Measurements from ENCODE around the gene ASIC3. TPM values are rescaled to one million over a fixed set of nuclear protein-coding genes. Genes with fewer than 3 reads are reported as not detected.

The ASIC3 gene
- total RNA-seq, 6 experiments from 2014 or later = 0.53 to 1.2 (median 1.2) TPM

- ATAC-seq (peak; percentile 73 to 80 (median 75)), DNase-seq (peak; percentile 61 to 76 (median 73))
- no peak overlapping the region for H3K4me3 ChIP-seq
- no peak overlapping the region for H3K27ac ChIP-seq
- H3K27me3 ChIP-seq = peaks cover 0 to 12% of the 10 kb centered on the region in 2 donors
- TF ChIP-seq POLR2A (IDR thresholded peaks at IDR 0.05) (no peak), CTCF (IDR thresholded peaks at IDR 0.05) (peak; percentile 72 to 93 (median 87))
- no peaks in the 10 kb centered on the region for H3K9me3 ChIP-seq
- intact Hi-C loops (cut with DNase I) = no loop called here
- H3K4me1 ChIP-seq = peaks cover 0 to 20% (median 2%) of the 10 kb centered on the region in 4 donors
- WGBS (ENCODE audit: insufficient coverage, low coverage, low lambda C conversion rate, missing lambda C conversion rate) = 8% methylated on average over 15 of the region's 34 CpGs
- H3K36me3 ChIP-seq = no peaks in the 10 kb centered on the region
These were observed 30.3 kb upstream of the ASIC3 start for GRCh38 chr7:151017953-151018420.

GRCh38 chr7:151018421-151019129 lies 29.8 kb upstream of the ASIC3 start:
- DNase-seq (peak in 1 of 3 donors; percentile 44), ATAC-seq (peak; percentile 8 to 24 (median 18))
- Histone ChIP-seq H3K4me3 (peak overlapping the region in 1 of 3 donors; percentile 13), H3K27ac (no peak overlapping the region), H3K9me3 (no peaks in the 10 kb centered on the region), H3K4me1 (peaks cover 0 to 19% (median 2%) of the 10 kb centered on the region in 4 donors), H3K27me3 (peaks cover 0 to 12% of the 10 kb centered on the region in 2 donors), H3K36me3 (no peaks in the 10 kb centered on the region)
- WGBS (ENCODE audit: insufficient coverage, low coverage, low lambda C conversion rate, missing lambda C conversion rate) = no CpG with 5 or more reads among the region's 82 CpGs
- intact Hi-C loops (cut with DNase I) = no loop called here
- TF ChIP-seq POLR2A (IDR thresholded peaks at IDR 0.05) (no peak), CTCF (IDR thresholded peaks at IDR 0.05) (no peak)

GRCh38 chr7:151019130-151019447 lies 29.2 kb upstream of the ASIC3 start:
- peak in 1 of 4 donors; percentile 25 for ATAC-seq
- no peak for DNase-seq
- Histone ChIP-seq H3K36me3 (no peaks in the 10 kb centered on the region), H3K4me3 (peak overlapping the region in 1 of 3 donors; percentile 13), H3K27me3 (peaks cover 0 to 10% of the 10 kb centered on the region in 2 donors), H3K4me1 (peaks cover 0 to 14% (median 2%) of the 10 kb centered on the region in 4 donors), H3K9me3 (no peaks in the 10 kb centered on the region), H3K27ac (no peak overlapping the region)
- intact Hi-C loops (cut with DNase I) = no loop called here
- no CpG with 5 or more reads among the region's 20 CpGs for WGBS (ENCODE audit: insufficient coverage, low coverage, low lambda C conversion rate, missing lambda C conversion rate)
- TF ChIP-seq CTCF (IDR thresholded peaks at IDR 0.05) (no peak), POLR2A (IDR thresholded peaks at IDR 0.05) (no peak)

- H3K9me3 ChIP-seq = no peaks in the 10 kb centered on the region
- no peak overlapping the region for H3K27ac ChIP-seq
- intact Hi-C loops (cut with DNase I) = no loop called here
- 45% methylated on average over 4 of the region's 7 CpGs for WGBS (ENCODE audit: insufficient coverage, low coverage, low lambda C conversion rate, missing lambda C conversion rate)
- H3K4me3 ChIP-seq = no peak overlapping the region
- DNase-seq (no peak), ATAC-seq (no peak)
- peaks cover 0 to 8% of the 10 kb centered on the region in 2 donors for H3K27me3 ChIP-seq
- TF ChIP-seq CTCF (IDR thresholded peaks at IDR 0.05) (no peak), POLR2A (IDR thresholded peaks at IDR 0.05) (no peak)
- H3K36me3 ChIP-seq = no peaks in the 10 kb centered on the region
- peaks cover 0 to 14% (median 2%) of the 10 kb centered on the region in 4 donors for H3K4me1 ChIP-seq
These were observed 28.1 kb upstream of the ASIC3 start for GRCh38 chr7:151020231-151020630.

Measured in right lobe of liver (tissue), 6 donors.